Stimulated activated CD8-positive, alpha-beta memory T cell treated with anti-CD3 and anti-CD28 coated beads, Interleukin-4, amount 100 ng/mL, for 4 hours (primary cell): Measurements from ENCODE around the gene ARMC2.

ENCODE experiments used
- DNase-seq, 2 donors: peaks; one replicate each; pipeline ENCODE4 v3.0.0-alpha.2; 2020; ENCODE audit warnings: low read depth in 2 of 2, low spot score in 1 of 2

Gene ARMC2

DNA sequence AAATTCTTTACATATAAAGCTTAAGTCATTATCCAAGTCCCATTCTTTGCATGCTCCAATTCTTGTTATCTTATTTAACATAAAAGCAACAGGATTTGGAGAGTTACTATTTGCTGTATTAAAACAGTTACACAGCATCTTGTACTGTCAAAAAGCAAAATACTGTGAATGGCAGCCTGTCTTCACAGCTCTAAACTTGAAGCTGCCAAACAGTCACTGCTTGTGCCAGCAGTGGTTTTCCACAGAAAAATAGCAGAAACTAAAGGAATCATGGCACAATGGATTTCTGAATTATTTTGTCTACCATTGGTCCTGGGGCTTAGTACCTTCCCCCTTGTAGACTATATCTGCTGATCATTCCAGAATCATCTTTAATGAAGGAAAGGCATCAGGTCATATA is 138.9 kb downstream of the ARMC2 start:
- DNase-seq: no peak

GRCh38 chr6:108988296-108988695 is 140.1 kb downstream of the ARMC2 start:
- no peak for DNase-seq

DNA sequence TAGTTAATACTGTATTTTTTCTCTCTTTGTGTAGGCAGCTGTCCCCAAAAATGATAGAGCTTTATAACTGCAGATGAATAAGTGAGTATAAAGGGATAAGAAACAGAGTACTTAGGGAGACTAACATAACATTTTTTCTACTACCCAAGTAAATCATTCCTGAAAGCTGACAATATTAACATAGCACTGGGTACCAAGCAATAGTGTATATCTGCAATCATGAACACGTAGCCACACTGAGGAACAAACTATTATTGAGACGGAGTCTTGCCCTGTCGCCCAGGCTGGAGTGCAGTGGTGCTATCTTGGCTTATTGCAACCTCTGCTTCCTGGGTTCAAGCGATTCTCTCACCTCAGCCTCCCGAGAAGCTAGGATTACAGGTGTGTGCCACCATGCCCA is 140.5 kb downstream of the ARMC2 start:
- no peak for DNase-seq

DNA sequence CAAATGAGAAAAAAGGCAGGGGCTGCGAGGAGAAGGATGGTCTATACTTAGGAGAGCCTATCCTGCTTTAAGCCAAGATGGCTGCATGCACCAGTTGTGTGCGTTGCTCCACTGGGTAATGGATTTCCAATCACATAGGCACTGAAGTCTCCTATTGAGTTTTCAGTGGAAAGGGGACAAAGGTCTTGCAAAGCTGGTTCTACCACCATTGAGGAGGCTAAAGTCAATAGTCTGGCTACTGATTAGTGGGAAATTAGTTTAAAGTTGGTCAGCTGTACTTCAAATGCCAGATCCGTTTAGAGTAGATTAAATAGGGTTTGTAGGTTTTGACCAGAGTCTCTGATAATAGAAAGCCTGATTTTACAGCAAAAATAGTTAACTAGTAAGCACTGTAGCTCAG is 141.5 kb downstream of the ARMC2 start:
- no peak for DNase-seq

- no peak for DNase-seq
These were observed 145.7 kb downstream of the ARMC2 start for GRCh38 chr6:108993876-108994275.

DNA sequence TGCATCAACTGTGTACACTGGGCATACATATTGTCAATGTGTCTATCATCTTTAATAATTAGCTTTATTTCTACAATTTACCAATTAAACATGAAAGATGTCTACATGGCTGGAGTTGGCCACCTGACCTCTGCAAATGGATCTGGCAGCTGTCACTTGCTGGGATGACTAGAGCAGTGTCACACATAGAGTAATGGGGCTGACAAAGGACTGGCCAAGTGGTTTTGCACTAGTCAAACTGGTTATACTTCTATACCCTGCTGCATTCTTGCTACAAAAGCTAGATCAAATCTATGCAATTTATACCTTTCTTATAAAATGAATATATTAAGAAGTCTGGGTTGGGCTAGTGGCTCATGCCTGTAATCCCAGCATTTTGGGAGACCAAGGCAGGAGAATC is 147.1 kb downstream of the ARMC2 start:
- DNase-seq: no peak

DNA sequence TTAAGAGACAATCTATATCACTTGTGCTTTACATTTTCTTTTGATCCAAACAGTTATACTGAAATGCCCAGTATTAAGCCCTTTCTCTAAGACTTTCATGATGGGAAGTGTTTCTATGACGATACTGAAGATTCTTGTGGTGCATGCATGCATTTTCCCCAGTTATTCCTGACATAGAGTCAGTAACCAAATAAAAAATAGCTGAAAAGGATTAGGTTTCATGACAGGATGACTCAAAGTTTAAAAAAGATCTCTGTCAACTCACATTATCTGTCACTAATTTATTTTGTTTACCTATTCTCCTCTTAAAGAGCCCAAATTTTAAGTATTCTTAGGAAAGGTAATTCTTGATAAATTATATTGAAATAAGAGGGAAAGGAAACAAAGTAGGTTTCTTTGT is 148.0 kb downstream of the ARMC2 start:
- no peak for DNase-seq

GRCh38 chr6:108998485-108998884 is 150.3 kb downstream of the ARMC2 start:
- no peak for DNase-seq

GRCh38 chr6:108999428-108999827 is 151.2 kb downstream of the ARMC2 start:
- DNase-seq: no peak

DNA sequence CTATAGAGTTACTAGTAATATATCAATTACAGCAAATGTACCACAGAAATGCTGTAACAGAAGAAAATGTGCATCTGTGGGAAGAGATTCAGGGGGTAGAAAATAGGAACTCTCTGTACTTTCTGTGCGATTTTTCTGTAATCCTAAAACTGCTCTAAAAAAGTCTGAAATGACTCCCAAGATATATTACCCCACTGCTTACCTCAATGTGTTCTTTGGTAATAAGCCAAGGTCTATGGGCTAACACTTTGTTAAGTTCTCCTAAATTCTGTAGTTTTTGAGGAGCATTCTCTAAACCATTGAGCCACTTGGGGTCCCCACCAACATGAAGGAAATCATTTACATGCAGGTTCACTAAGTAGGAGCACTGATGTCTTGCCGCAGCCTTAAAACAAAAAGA is 152.1 kb downstream of the ARMC2 start:
- no peak for DNase-seq

GRCh38 chr6:109001291-109001894 is 153.2 kb downstream of the ARMC2 start:
- DNase-seq: no peak

- DNase-seq: no peak
These were observed 154.0 kb downstream of the ARMC2 start for GRCh38 chr6:109002051-109002697.

DNA sequence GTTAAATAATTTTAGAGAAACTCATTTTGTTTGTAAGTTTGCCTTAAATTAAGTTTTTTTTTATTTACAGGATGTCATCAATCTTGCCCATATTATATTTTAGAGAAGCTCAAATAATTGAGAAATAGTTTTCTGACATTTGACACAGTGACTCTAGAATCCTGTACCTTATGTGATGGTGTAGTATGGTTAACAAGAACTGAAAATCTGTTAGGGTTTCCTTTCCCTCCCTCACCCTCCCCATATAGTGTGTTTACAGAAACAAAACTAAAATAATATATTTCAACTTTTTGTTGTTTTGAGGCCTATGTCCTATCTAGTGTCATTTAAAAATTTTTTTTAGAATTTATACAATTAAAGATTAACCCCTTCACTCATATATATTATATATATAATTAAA is 154.7 kb downstream of the ARMC2 start:
- DNase-seq: no peak

DNA sequence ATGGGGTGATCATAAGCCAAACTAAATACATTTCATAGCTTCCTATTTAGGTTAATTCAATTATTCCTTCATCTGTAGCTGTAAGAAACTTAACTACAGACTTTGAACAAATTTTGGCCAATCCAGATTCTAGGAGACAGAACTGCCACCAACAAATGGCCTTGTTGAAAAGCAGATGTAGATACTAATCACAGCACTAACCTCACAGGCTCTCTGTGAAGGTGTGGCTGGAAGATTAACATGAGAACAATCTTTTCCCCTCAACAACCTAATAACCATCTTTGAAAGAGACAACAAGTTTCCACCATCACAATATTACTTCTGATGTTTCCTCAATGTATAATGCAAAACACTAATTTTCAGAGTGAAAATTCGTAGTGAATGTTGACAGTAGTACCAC is 158.6 kb downstream of the ARMC2 start:
- DNase-seq: no peak

GRCh38 chr6:109007521-109007920 is 159.3 kb downstream of the ARMC2 start:
- DNase-seq: no peak

DNA sequence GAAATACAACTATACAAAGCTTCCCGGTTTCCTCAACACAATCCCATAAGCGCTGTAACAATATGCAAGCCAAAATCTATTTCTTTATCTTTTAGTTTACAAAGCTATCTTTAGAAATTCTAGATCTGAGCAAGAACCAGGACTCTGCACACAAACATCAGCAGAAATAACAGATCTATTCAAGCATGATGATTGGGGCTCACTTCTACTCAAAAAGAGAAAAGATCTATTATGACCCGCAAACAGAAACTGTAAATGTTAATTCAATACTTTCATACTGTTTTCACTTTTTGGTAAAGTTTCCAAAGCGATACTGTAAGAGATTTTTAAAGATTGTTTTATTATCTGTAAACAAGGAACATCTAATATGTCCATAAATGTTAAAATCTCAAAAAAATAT is 159.8 kb downstream of the ARMC2 start:
- DNase-seq: no peak

DNA sequence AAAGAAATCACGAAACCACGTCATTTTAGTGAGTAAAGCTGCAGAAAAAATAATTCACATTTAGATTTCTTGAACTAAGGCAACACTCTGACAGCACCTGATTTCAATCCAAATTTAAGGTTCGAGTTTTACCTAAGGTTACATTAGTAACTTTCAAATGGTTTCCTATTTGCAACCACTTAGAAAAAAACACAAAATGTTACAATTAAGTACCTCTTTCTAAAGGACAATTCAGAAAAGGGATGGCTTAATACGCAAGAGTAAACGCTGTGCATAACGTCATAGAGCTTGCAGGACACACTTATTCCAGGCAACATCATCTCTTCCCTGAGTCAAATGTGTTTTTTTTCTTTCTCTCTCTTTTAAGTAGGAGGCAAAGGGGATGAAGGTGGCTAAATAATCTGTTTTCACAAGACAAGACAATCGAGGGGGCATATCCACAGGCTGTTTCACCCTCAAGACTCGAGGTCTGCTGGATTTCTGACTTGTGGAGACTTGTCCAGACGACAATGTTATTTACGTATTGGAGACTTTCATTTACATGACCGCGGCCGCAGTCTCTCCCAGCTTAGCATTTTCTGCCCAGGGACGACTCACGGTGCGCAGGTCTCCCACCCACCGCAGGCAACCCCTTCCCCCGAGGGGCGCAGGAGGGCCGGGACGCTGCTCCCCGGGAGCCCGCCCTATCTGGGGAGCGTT is 160.5 kb downstream of the ARMC2 start:
- DNase-seq: no peak

DNA sequence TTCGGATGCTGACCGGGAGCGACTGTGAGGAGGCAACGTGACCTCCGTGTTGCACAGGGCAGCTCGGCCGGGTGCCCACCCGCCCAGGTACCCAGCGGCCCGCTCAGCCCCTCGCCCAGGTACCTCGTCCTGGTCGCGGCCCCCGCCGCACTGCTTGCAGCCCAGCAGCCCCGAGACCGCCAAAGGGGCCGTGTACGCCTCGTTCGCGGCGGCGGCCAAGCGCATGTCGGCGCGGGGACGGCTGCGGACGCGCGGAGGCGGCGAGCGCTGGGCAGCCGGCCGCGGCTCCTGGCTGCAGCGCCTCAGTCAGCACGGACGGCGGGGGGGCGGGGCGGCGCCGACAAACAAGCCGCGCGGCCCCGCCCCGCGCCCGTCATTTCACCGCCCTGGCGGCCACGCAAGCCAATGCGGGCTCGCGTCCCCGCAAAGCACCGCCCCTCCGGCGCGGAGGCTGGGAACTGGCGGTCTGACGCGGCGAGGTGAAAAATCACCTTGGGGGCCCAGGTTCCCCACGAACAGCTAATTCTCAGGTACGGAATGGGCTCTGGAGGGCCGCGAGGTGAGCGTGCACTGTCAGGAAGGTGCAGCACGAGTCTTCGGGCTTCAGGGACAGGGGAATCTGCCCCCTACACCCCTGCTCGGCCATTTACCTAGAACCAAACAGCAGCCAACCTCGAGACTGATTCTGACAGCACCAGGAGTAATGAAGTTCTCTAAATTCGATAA is 161.2 kb downstream of the ARMC2 start:
- peak; percentile 80 to 82 for DNase-seq

DNA sequence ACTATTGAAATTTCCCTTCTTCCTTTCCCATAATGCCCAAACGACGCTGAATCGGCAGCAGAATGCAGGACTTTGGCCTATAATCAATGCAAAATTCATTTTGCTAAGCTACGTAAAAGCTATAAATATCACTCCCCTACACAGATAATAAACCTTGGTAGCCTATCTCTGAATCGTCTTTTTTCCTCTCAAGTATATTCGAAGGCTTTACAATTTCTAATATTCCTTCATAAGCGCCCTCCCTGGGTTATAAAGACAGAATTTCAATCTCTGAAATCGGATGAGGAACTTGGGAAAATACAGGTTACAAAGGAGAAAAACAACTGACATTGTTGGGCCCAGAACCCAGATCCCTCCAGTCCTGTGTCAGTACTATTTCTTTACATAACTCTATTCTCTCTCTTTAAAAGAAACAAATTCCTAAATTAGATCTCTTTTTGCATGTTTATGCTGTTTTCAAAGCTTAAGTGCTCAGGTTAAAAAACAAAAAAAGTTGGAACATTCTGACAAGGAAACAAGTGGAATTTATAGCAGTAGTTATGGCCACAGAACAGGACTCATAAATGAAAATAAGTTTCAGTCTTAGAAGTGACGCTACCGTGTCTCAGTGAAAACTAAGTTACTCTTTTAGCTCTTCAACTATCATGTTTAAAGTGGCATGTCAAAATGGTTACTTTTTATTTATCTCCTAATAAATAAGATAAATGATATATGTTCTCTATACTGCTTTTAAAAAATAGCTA is 161.9 kb downstream of the ARMC2 start:
- DNase-seq: no peak

DNA sequence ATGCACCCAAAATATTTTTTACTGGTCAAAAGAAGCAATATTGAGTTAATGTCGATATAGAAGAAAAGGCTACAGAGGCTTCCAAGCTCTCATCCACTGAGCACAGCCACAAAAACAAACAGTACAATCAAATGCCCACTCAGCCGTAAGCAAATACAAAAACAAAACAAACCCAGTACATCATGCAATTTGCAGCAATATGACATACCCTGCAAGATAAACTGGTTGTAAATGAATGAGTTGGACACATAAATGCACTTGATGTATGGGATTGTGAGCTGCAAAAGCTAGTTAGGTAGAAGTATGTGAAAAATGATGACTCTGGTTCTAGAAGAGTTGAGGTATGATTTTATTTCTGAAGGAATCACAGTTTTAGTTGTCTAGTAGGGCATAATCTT is 162.5 kb downstream of the ARMC2 start:
- DNase-seq: no peak

- no peak for DNase-seq
These were observed 165.6 kb downstream of the ARMC2 start for GRCh38 chr6:109013656-109014305.
